Left kidney (tissue), 2 donors: ENCODE results near the gene ZFPM1. TPM values are rescaled to one million over a fixed set of nuclear protein-coding genes. Genes with fewer than 3 reads are reported as not detected.
"Not testable (repeated sequence)": the region's sequence is repeated elsewhere in the genome, so short reads cannot be mapped to it uniquely, and the experiment has no call there.

Experiments
- DNase-seq: peaks from one replicate; pipeline ENCODE4 v3.0.0-alpha.2; 2013
- polyA plus RNA-seq: library from polyadenylated mRNA; unstranded; fragments of 120-200 nt; gene quantifications from one replicate; pipeline ENCODE4 v1.2.1, GENCODE V29; 2013; ENCODE audit not compliant: insufficient read length

Gene ZFPM1
- polyA plus RNA-seq, 1 donor = 3.6 TPM

GRCh38 chr16:88511906-88512305 lies 58.8 kb downstream of the ZFPM1 start:
- no peak for DNase-seq

DNA sequence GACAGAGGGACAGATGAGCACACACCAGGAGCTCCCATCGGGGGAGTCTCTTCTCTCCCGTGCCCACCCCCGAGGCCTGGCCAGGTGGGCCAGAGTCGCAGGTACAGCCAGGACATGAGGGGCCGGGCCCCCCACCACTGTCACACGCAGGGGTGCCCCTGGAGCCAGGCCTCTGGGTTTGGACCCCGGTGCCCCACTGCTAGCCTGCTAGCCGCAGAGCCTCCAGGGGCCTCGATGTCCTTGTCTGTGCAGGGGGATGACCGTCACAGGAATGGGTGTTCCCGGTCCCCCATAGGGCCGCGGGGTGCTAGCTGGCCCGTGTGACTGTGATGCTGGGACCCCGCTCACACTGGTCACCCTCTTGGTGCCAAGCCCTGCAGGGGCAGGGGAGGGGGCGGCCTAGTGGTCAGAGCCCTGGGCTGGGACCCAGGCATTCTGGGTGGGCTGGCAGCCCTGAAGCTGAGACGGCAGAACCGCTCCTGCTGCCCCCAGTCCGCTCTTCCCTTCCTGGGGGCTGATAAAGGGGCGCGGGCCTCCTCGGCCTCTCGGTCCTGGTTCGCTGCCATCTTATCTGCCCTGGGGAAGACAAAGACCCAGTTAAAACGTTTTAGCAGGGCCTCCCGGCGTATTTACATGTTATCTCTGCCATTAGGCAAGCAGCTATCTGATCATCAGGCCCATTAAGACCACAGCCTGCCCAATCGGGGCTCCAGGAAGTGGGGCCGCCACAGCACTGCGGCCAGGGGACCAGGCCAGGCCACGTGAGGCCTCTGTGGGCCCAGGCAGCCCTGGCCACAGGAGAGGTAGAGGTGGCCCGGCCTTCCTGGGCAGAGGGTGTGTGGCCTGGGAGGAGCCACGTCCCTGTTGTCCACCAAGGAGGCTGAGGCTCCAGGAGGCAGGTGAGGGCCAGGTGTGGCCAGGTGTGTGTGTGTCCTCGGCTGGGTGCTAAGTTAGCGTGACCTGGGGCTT lies 59.9 kb downstream of the ZFPM1 start:
- DNase-seq = no peak

DNA sequence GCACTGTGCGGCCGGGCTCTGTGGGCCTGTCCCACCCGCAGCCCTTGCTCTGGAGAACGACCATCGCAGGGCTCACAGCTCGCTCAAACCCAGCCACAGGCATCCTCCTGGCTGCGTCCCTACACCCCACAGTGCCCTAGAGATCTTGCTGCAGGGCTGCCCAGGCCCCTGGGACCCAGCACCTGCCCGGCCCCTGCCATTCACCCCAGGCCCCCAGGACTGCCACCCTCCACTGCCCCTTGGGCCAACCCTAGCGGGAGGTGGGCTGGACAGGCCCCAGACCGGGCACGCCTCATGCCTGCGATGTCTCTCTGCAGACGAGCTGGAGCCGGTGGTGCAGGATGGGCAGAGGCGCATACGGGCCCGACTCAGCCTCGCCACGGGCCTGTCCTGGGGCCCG lies 61.0 kb downstream of the ZFPM1 start:
- no peak for DNase-seq

DNA sequence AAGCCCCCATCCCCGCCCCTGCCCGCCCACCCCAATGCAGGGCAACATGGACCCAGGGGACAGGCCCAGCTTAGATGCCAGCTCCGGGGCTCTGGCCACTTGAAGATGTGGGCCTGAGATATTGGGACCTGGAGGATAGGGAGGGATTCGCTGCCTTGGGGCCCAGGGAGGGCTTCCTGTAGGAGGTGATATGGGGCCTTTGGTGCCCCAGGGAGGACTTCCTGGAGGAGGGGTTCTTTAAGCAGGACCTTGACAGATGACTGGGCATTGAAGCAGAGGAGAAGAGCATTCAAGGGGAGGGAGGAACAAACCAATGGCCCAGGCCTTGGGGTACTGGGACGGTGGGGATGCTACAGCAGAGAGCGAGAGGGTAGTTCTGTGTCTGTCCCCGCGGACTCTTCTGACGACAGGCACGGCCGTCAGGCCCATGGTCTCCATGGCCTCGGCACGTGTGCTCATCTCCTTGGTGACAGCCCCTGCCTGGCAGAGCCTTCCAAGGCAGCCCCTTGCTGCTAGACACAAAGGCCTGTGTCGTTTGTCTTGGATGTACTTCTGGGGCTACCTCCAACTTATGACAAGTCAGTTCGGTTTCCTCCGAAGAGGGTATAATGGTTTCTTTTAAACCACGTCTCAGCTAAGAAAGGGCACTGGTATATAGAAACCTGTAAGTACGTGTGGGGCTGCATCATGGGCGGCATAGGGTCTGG lies 61.6 kb downstream of the ZFPM1 start:
- DNase-seq = no peak

DNA sequence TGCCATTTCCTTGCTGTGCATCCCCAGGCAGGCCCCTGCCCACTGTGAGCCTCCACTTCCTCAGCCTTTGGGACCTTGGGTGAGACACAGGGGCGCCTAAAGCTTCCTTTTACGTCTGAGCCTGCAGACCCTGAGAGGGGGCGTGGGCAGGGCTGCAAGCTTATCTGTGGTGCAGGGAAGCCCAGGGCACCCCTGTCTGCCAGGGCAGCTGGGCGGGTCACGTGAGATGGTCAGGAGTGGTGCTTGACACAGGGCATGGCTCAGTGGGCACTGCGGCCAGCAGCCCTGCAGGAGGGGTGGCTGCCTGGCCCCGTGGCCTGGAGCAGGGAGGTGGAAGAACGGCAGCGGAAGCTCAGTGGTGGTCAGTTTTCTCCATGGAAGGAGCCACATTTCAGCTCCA lies 62.3 kb downstream of the ZFPM1 start:
- DNase-seq = no peak

- DNase-seq = no peak
Measured at GRCh38 chr16:88515925-88516594, 63.0 kb downstream of the ZFPM1 start.

DNA sequence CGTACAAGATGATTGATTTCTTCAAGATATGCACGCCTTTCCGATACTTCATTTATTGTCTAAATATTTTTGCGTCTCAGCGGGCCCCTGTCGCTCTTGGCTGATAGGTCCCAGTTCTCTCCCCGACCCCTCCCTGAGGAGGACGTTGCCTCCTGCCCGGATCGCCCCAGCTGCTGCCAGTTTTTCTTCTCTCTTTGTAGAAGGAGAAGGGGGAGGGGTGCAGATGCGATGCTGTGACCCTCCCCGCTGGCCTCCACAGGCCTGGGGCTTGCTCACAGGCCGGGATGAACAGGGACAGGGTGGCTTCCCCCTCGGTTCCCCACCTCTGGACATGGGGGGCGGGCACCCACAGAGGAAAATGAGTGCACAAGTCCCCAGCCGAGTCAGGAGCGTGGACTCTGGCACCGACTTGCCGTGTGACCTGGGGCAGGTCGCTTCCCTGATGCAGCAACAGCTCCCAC lies 63.6 kb downstream of the ZFPM1 start:
- DNase-seq = no peak

GRCh38 chr16:88517208-88517774 lies 64.2 kb downstream of the ZFPM1 start:
- not testable (repeated sequence) for DNase-seq

- not testable (repeated sequence) for DNase-seq
Measured at GRCh38 chr16:88518411-88519111, 65.5 kb downstream of the ZFPM1 start.

GRCh38 chr16:88519240-88519639 lies 66.2 kb downstream of the ZFPM1 start:
- DNase-seq = no peak

DNA sequence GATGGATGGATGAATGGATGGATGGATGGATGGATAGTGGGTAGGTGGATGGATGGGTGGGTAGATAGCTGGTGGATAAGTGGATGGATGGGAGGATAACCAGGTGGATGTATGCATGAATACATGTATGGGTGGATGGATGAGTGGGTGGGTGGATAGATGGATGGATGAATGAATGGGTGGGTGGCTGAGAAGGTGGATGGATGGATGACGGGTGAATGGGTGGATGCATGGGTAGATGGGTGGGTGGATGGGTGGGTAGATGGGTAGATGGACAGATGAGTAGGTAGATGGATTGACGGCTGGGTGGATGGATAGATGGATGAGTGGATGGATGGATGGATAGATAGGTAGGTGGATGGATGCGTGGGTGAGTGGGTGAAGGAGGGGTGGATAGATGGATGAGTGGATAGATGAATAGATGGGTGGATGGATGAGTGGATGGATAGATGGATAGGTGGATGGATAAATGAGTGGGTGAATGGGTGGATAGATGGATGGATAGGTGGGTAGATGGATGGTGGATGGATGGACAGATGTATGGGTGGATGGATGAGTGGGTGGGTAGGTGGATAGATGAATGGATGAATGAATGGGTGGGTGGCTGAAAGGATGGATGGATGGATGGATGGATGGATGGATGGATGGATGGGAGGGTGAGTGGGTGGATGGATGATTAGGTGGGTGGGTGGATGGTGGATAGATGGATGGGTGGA lies 67.0 kb downstream of the ZFPM1 start:
- DNase-seq = no peak

- no peak for DNase-seq
Measured at GRCh38 chr16:88521674-88522073, 68.6 kb downstream of the ZFPM1 start.

GRCh38 chr16:88522276-88522949 lies 69.3 kb downstream of the ZFPM1 start:
- no peak for DNase-seq

DNA sequence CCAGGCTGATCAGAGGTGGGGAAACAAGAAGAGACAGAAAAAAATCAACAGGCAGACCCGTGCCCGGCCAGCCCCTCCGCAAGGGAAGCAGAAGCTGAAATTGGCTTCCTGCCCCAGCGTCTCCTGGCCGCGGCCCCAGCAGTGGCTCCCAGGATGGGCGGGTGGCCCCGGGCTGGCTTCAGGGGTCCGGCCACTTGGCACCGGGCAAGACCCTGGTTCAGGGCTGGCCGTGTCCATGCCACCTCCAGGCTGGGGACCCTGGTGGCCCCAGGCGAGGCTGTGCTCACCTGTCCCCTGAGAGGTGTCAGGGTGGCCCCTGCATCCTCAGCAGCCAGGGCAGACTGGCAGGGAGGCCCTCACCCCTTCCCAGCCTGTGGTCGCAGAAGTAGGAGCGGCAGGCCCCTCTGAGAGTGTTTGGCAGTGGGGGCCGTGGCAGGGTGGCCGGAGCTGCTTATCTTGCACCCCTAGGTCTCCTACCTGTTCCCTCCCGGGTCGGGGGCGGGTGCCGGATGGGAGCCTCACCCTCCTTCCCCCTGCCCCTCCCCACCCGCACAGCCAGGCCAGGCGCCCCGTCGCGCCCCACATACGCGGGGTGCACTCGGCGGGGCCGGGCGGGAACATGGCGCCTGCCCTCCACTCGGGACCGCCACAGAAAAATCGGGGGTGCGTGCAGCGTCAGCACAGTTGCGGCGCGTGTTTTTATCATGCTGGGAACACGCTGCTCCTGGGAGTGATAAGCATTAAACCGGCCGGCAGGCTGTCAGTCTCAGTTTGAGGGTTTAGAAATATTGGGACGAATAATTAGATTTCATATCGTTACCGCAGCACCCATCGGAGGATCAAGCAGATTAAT lies 70.5 kb downstream of the ZFPM1 start:
- no peak for DNase-seq

- DNase-seq = no peak
Measured at GRCh38 chr16:88524274-88524972, 71.3 kb downstream of the ZFPM1 start.

DNA sequence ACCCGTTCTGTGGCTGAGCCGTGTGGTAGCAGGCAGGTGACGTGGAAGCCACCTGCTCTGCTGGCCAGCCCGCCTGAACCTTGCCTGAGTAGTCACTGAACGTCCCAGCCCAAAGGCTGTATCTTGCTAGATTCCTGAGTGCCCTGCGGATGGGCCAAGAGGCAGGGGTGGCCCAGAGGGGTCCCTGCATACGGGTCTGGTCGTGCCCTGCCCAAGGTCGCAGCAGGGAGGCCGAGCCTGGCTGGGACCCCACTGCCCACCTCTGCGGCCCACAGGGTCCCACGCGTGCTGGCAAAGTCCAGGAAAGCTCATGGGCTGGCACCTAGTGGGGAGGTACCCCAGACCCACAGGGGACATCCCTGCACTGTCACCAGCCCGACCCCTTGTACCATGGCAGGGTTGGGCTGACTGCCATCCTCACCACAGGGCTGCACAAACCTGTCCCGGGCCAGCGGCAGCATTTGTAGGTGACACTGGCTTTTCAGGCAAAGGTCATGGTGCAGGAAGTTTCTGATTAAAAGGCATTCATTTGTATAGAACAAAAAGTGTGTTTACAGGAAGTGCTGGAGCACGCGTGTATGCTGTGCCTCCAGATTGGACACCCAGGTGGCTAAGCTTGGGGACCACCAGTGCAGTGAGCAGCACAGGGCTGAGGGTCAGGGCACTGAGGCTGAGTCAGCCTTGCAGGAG lies 72.0 kb downstream of the ZFPM1 start:
- no peak for DNase-seq

GRCh38 chr16:88525663-88525990 lies 72.5 kb downstream of the ZFPM1 start:
- DNase-seq = no peak
